GM12801 (cell line): ENCODE measurements around the gene IFNLR1.

ENCODE experiments used
- CTCF ChIP-seq: IDR thresholded peaks from one replicate; pipeline ENCODE4 v1.5.1; 2011; ENCODE audit warnings: control low read depth; ENCODE audit not compliant: insufficient read length; ENCODE audit errors: extremely low read depth

Gene IFNLR1

GRCh38 chr1:24119859-24120756 lies 67.0 kb downstream of the IFNLR1 start:
- no peak for TF ChIP-seq CTCF

GRCh38 chr1:24119489-24119858 lies 67.6 kb downstream of the IFNLR1 start:
- no peak for TF ChIP-seq CTCF

GRCh38 chr1:24118410-24119242 lies 68.5 kb downstream of the IFNLR1 start:
- no peak for TF ChIP-seq CTCF

GRCh38 chr1:24117722-24118409 lies 69.2 kb downstream of the IFNLR1 start:
- TF ChIP-seq CTCF, result no peak

- TF ChIP-seq CTCF, result no peak
Observed at GRCh38 chr1:24117132-24117531, 70.0 kb downstream of the IFNLR1 start.

- no peak for TF ChIP-seq CTCF
Observed at GRCh38 chr1:24114753-24115152, 72.3 kb downstream of the IFNLR1 start.

- TF ChIP-seq CTCF, result no peak
Observed at GRCh38 chr1:24113641-24114033, 73.5 kb downstream of the IFNLR1 start.
